Mucosa of descending colon (tissue), 3 donors: ENCODE measurements around the gene CPA4. TPM values are rescaled to one million over a fixed set of nuclear protein-coding genes. Genes with fewer than 3 reads are reported as not detected.

ENCODE experiments used
- ATAC-seq: fragments of 200-7000 bp; cut with Tn5 transposase; one replicate; pipeline ENCODE4 v1.9.1; 2020; ENCODE audit warnings: mild to moderate bottlenecking, moderate library complexity
- DNase-seq, 3 donors: peaks; one replicate each; pipeline ENCODE4 v3.0.0-alpha.2; 2020
- H3K36me3 ChIP-seq: fragments of 200-600 bp; one replicate; pipeline ENCODE4 v1.8.0; 2021; ENCODE audit warnings: low read depth, mild to moderate bottlenecking
- H3K4me1 ChIP-seq: fragments of 200-600 bp; one replicate; pipeline ENCODE4 v1.8.0; 2021; ENCODE audit warnings: low read depth, mild to moderate bottlenecking
- H3K4me3 ChIP-seq: fragments of 200-600 bp; one replicate; pipeline ENCODE4 v1.8.0; 2021; ENCODE audit warnings: mild to moderate bottlenecking
- H3K9me3 ChIP-seq: fragments of 200-600 bp; one replicate; pipeline ENCODE4 v1.8.0; 2021; ENCODE audit warnings: mild to moderate bottlenecking
- intact Hi-C, 2 donors: fragments of 100-400 bp; cut with DNase I in 1 of 2; cut with micrococcal nuclease in 1 of 2; formaldehyde crosslinking; loops; one replicate each; pipeline versions ENCODE4 v1.11.0 to v1.11.1; 2022; cut with DNase I, micrococcal nuclease
- total RNA-seq, 3 donors: library from RNA; stranded (reverse); fragmentation: NEBNext Ultra II Directional in 2 of 3; extraction: Animal tissue kit (Norgen Biotek cat#: 25700) in 2 of 3; gene quantifications; one replicate each; pipeline versions ENCODE4 v1.2.1 to v1.2.4, GENCODE V29; 2021 to 2023
- TF ChIP-seq, protein P1 (sequence below): fragments of 200-600 bp; IDR thresholded peaks from one replicate; pipeline ENCODE4 v1.8.0; 2022; ENCODE audit warnings: antibody characterized with exemption, mild to moderate bottlenecking
- donor health status: DM: no; HTN: no; CAD: no; lungs with moderate emphysema.
- donor health status: DM: no; HTN: no; CAD: no.
- donor health status: DM: no; HTN: yes; CAD: no.

Gene CPA4
- total RNA-seq, 3 donors from 2014 or later = not detected

GRCh38 chr7:130322615-130323014, 29.7 kb downstream of the CPA4 start:
- TF ChIP-seq, protein P1, sequence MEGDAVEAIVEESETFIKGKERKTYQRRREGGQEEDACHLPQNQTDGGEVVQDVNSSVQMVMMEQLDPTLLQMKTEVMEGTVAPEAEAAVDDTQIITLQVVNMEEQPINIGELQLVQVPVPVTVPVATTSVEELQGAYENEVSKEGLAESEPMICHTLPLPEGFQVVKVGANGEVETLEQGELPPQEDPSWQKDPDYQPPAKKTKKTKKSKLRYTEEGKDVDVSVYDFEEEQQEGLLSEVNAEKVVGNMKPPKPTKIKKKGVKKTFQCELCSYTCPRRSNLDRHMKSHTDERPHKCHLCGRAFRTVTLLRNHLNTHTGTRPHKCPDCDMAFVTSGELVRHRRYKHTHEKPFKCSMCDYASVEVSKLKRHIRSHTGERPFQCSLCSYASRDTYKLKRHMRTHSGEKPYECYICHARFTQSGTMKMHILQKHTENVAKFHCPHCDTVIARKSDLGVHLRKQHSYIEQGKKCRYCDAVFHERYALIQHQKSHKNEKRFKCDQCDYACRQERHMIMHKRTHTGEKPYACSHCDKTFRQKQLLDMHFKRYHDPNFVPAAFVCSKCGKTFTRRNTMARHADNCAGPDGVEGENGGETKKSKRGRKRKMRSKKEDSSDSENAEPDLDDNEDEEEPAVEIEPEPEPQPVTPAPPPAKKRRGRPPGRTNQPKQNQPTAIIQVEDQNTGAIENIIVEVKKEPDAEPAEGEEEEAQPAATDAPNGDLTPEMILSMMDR = no peak
- Histone ChIP-seq H3K4me1 (no peaks in the 10 kb centered on the region), H3K36me3 (no peaks in the 10 kb centered on the region), H3K4me3 (no peak overlapping the region), H3K9me3 (no peaks in the 10 kb centered on the region)
- no peak for ATAC-seq
- intact Hi-C loops = no loop called here
- DNase-seq = no peak

DNA sequence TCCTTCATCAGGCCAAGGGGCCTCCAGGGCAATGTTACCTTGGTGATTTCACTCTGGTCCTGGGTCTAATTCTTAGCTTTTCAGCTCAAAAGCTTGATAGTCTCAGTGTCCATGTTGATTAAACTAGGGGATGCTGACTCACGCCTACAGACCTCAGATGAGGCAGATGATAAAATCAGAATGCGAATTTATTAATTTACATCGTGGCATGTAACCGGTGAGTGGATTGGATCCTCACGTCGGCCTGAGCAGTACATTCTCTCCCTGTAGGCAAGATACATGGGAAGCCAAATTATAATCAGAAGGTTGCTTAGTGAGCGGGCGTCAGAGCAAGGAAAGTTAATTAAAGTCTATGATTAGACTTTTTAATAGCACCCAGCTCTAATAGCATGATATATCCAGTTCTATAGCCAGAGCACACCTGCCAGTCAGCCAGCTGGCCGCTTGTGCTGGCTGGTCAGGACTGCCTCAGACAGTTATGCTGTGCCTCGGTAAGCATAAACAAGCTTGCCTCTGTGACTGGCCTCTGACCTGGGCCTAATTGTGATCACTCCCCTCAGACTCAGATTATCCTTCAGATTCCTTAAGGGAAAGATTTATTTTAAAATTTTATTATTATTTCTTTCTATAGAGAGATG, 31.5 kb downstream of the CPA4 start:
- TF ChIP-seq, protein P1 = no peak
- Histone ChIP-seq H3K36me3 (no peaks in the 10 kb centered on the region), H3K4me3 (no peak overlapping the region), H3K9me3 (no peaks in the 10 kb centered on the region), H3K4me1 (no peaks in the 10 kb centered on the region)
- ATAC-seq = no peak
- intact Hi-C loops = no loop called here
- no peak for DNase-seq

- Histone ChIP-seq H3K4me1 (no peaks in the 10 kb centered on the region), H3K9me3 (no peaks in the 10 kb centered on the region), H3K36me3 (no peaks in the 10 kb centered on the region), H3K4me3 (no peak overlapping the region)
- ATAC-seq (no peak), DNase-seq (no peak)
- intact Hi-C loops = no loop called here
- TF ChIP-seq, protein P1 = no peak
Measured at GRCh38 chr7:130329681-130330080, 36.7 kb downstream of the CPA4 start.

- intact Hi-C loops = no loop called here
- TF ChIP-seq, protein P1 = no peak
- ATAC-seq = no peak
Measured at GRCh38 chr7:130332259-130333053, 39.5 kb downstream of the CPA4 start.

GRCh38 chr7:130333832-130334231, 40.9 kb downstream of the CPA4 start:
- no peak overlapping the region for H3K4me3 ChIP-seq
- H3K9me3 ChIP-seq = no peaks in the 10 kb centered on the region
- TF ChIP-seq, protein P1 = no peak
- no peak for ATAC-seq
- H3K36me3 ChIP-seq = no peaks in the 10 kb centered on the region
- H3K4me1 ChIP-seq = no peaks in the 10 kb centered on the region
- intact Hi-C loops = no loop called here
- no peak for DNase-seq

More at GRCh38 chr7:130332259-130333053, 39.5 kb downstream of the CPA4 start:
- Histone ChIP-seq H3K36me3 (no peaks in the 10 kb centered on the region), H3K4me3 (no peak overlapping the region), H3K4me1 (no peaks in the 10 kb centered on the region), H3K9me3 (no peaks in the 10 kb centered on the region)
- DNase-seq = no peak
